C1 segment of cervical spinal cord (tissue), 14 donors: ENCODE results near the gene PDZRN3.

Source experiments
- DNase-seq, 14 donors: peaks; one replicate each; lab custom pipeline; 2025; lab: John Stamatoyannopoulos, UW

The PDZRN3 gene

DNA sequence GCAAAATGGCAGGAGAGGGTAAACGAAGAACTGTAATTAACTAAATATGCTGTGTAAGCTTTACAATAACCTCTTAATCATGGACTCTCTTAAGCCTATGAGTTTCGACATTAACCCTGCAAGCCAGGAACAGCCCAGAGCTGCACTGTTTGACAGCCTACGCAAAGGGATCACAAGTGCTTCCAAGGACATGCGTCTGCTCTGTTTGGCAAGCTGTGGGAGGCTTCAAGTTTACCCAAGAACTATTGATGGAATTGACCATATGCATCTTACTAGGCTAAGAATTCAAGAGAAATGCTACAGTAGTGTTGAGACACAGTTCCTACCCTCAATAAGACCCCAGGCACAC, 66.0 kb downstream of the PDZRN3 start:
- DNase-seq: no peak

DNA sequence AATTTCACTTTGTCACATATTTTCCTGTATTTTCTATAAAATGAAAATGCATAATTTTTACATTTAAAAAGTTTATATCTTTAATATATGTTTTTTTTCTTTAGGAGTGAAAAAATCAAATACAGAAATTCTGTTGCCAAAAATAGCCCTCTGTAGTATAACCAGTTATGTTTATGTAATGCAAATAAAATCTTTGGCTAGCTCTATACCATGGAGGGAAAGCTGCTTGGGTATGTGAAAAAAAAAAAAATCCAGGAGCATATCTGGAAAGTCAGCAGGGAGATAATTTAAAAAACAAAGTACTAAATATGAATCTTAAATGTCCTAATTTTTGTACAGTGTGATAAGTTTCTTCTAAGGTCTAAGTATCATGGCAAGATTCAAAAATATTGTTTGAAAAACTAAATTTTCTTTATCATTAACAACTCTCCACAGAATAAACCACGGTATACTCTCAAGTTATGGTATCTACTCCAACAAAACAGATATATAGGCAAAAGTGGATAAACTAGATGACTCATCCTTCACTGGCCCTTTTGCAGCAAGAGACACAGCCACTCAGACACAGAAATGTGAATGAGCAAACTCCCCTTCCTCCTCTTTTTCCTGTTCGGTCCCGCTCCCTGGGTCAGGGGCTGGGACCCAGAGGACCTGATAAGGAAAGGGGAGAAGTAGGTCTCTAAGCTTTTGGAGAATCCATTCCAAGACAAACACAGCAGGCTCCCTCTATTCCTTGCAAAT, 66.6 kb downstream of the PDZRN3 start:
- no peak for DNase-seq

DNA sequence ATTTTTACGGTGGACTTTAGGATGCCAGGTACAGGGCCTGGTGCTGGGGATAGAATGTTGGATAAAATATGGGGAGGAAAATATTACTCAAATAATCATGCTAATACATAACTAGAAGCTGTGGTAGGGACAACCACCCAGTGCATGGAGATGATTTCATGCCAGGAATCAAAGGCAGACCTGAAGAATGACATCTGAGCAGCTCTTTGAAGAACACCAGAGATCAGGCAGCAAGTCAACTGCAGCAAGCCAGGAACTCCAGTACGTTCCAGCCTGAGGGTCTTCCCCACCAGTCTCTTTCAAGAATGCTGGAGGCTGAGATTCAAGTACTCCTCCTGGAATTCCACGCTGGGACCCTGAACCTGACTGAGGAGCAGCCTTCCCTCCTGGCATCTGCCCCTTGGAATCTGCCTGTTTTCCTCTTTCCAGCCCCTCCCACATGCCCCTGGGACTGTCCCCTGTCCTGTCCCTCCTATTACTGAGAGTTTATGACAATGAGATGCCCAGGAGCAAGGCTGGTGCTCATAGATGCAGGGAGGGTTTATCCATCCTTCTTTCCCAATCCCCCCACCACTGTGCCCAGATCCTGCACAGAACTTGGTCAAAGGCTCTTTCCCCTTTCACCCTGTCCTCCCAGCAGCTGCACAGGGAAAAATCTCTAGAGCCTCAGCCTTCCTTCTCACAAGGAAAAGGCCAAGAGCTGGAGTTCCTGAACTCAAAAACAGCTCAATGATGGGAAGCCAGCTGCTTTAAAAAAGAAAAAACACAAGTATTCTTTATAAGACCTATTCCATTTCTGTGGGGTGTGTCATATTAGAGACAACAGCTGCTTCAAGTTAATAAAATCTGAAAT, 68.0 kb downstream of the PDZRN3 start:
- no peak for DNase-seq

DNA sequence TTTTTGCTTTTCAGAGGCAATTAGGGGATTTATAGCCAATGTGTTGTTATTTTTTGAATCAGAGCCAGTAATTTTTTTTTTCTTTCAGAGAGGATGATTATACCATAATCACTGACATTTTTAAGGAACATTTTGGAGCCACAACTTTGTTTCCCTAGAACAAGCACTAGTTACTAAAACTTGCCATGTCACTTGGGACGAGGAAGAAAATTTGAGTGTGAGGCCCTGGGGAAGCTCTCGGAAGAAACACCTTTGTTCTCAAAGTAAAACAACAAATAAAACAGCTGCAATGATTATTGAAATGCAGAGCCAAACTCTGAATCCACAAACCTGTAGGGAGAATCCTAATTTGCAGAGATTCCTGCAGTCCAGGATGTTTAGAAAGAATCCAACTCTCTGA, 69.7 kb downstream of the PDZRN3 start:
- no peak for DNase-seq

DNA sequence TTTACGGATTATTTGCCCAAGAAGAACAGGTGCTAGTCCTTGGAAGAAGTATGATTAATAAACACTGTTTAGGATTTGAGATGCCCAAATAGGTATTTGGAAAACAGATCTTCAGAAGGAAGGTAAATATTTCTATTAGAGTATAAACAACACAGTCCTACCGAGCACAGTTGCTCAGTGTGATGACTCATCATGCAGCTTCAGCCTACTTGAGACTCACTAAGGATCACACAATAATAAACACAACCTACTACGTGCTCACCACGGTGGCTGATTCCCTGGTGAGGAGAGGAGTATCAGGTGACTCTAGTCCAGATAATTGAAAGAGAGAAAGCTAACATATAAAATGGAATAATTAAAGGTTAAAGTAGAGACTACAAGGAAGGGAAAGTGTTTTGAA, 72.0 kb downstream of the PDZRN3 start:
- DNase-seq: no peak

DNA sequence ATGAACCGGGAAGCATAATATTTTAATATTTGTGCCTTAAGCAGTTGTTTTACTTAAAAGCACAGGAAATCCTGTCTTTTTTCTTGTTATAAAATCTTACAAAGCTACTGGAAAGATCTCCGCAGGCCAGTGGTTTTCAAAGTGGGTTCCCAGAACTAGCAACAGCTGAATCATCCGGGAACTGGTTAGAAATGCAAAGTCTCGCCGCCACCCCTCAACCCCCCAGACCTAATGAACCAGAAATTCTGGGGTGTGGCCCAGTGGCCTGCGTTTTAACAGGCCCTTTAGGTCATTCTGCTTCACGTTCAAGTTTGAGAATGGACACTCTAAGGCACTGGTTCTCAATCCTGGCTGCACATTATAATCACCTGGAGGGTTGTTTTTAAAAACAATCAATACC, 74.7 kb downstream of the PDZRN3 start:
- no peak for DNase-seq

DNA sequence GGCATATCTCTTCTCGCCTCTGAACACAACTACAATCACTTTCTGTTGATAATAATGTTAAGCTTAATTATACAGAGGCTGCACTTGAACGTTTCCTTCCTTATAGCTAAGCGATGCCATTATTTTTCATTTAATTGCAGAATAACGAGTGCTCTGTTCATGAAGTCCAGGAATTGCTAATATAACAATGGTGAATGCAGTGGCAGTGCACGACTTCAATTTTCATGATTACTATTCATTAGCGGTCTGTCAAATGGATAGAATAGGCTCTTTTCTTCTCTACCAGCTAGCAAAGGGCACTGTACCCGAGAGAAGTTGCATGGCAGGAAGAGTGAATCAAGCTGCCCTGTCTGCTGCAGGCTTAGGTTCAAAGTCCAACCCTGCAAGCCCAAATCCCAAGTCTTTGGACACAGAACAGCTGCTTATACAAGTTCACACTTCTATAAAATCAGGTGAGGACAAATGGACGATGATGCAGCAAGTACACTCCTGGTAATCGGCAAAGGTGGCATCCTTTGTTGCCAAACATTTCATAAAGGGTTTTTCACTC, 75.6 kb downstream of the PDZRN3 start:
- no peak for DNase-seq

DNA sequence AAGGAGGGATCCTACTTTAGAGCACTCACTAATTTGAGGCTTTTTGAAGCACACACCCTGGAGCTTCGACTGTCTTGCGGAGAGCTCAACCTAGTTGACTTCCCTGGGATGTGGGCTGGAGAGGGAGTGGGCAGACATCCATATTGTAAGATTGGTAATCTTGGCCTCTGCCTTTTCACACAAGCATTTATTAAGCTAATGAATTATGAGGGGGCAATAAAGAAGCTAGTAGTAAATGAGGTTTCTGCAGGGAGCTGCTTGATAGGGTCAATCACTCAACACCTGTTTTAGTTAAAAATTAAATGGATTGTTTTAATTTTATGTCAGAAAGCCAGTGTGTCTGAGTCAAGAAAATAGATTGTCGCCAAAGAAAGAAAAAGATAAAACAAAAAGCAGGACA, 76.3 kb downstream of the PDZRN3 start:
- no peak for DNase-seq

DNA sequence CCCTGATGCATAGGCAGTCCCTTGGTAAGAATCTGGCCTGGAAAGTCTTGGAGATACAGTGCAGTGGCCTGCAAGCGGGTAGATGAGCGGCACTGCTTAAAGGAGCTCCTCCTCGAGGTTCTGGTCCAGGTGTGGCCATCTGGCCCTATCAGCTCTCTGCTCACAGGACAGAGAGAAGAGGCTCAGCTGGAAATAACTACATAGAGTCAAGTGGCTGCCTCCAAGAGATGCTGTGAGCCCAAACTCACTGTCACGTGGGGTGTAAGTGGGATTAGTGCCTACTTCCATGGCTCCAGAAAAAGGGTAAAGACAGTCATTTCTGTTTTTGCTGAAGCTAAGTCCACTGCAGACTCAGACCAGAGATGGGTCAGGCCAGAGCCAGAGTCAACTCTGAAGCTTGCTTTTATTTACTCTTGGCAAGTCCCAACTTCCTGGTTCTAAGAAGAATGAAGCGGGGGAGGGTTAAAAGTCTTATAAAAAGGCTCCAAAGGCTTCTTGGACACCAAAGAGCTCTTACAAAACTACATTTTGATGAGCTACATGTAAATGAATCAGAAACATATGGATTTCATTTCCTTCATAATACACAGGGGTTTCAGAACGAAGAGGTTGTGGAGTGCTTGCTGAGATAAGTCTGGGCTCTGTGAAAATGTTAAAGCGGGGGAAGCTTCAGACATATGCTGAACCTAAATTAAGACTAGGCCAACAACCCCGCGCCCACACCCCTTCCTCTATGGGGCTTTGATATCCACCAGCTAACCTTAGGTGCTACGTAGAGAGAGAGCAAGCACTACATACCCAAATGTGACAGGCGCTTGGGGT, 77.1 kb downstream of the PDZRN3 start:
- DNase-seq: peak in 1 of 14 donors; percentile 4

- no peak for DNase-seq
Measured at GRCh38 chr3:73546961-73547360, 77.8 kb downstream of the PDZRN3 start.

DNA sequence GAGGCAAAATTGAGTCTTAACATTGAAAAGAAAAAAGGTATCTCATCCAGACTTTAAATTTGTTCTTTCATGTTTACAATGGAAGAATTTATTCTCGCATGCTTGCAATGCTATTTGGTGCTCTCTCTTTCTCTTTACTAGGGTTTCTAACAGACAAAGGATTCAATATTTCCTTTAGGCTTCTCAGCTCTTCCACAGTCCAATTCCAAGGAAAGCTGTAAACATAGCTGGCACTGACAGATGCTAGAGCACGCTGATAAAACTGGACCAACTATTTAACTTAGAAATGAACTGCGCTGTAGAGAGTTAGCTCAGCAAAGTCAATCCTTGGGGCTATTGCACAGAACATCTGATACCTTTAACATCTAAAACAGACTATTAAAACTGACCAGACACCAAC, 81.3 kb downstream of the PDZRN3 start:
- no peak for DNase-seq

DNA sequence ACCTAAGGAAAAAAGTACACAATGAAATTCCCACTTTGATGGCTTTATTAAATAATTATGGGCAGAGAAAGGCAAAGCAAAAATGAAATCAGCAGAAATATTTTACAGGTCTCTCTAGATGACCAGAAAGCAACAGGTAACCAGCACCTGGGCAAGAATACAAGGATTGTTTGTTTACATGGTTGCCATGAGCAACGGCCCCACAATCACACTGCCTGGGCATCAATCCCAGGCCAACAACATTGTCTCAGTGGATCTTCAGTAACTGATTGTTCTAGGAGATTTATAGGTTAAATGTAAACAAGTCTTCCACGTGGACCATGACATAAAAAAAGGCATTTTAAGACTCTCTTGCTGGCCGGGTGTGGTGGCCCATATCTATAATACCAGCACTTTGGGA, 82.6 kb downstream of the PDZRN3 start:
- no peak for DNase-seq

- DNase-seq: no peak
Measured at GRCh38 chr3:73540969-73541740, 83.6 kb downstream of the PDZRN3 start.

DNA sequence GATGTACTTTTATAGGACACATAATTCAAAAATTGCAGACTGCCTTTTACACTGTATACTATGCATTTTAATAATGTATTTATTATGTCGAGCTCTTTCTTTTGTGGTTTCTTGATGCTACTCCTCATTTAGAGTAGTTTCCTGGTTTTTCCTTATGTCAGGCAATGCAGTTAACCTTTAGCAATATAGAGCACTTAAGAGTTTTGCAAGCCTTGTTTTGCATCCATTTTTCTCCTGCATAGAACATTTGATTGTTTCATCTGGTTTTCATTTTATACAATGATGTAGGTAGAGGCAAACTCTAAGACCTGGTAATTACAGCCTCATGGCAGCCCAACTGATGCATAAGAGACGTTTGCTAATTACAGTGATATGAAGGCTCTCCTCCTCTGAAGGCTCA, 86.3 kb downstream of the PDZRN3 start:
- DNase-seq: no peak

GRCh38 chr3:73536952-73537351, 87.8 kb downstream of the PDZRN3 start:
- DNase-seq: no peak

- DNase-seq: no peak
Measured at GRCh38 chr3:73536336-73536895, 88.3 kb downstream of the PDZRN3 start.

- DNase-seq: no peak
Measured at GRCh38 chr3:73535931-73536330, 88.8 kb downstream of the PDZRN3 start.

GRCh38 chr3:73535137-73535536, 89.6 kb downstream of the PDZRN3 start:
- DNase-seq: no peak

GRCh38 chr3:73530022-73530396, 94.7 kb downstream of the PDZRN3 start:
- DNase-seq: no peak

- DNase-seq: no peak
Measured at GRCh38 chr3:73529308-73530021, 95.3 kb downstream of the PDZRN3 start.
